WERI-Rb-1 (cell line): ENCODE data around the gene LAMA4.

Experiments used
- DNase-seq: peaks from one replicate; pipeline ENCODE4 v3.0.0-alpha.2; 2020
- H3K27ac ChIP-seq: fragments of 250-450 bp; sonication (Bioruptor Pico); 2 replicates; pipeline ENCODE4 v1.5.1; 2020; ENCODE audit warnings: mild to moderate bottlenecking, moderate library complexity
- H3K27me3 ChIP-seq: fragments of 250-450 bp; sonication (Bioruptor Pico); 2 replicates; pipeline ENCODE4 v1.5.1; 2021; ENCODE audit warnings: mild to moderate bottlenecking, low read depth, moderate library complexity; ENCODE audit not compliant: insufficient read depth, severe bottlenecking
- H3K36me3 ChIP-seq: fragments of 250-450 bp; sonication (Bioruptor Pico); 2 replicates; pipeline ENCODE4 v1.5.1; 2020; ENCODE audit warnings: mild to moderate bottlenecking, moderate library complexity
- H3K4me3 ChIP-seq: 2 replicates; pipeline ENCODE4 v1.5.1; 2011; ENCODE audit warnings: low read depth, mild to moderate bottlenecking, control low read depth, low read length
- H3K9me3 ChIP-seq: fragments of 250-450 bp; sonication (Bioruptor Pico); 2 replicates; pipeline ENCODE4 v1.5.1; 2021; ENCODE audit warnings: mild to moderate bottlenecking, moderate library complexity; ENCODE audit not compliant: severe bottlenecking
- CTCF ChIP-seq: IDR thresholded peaks from 2 replicates; pipeline ENCODE4 v1.5.1; 2011; ENCODE audit warnings: low read depth, mild to moderate bottlenecking, control low read depth, inconsistent platforms, low read length

The LAMA4 gene

GRCh38 chr6:112287577-112288225, 33.3 kb upstream of the LAMA4 start:
- H3K9me3 ChIP-seq: no peaks in the 10 kb centered on the region
- no peak overlapping the region for H3K4me3 ChIP-seq
- H3K27ac ChIP-seq: no peak overlapping the region
- no peak for DNase-seq
- peaks cover 3% of the 10 kb centered on the region for H3K27me3 ChIP-seq
- H3K36me3 ChIP-seq: no peaks in the 10 kb centered on the region
- no peak for TF ChIP-seq CTCF

GRCh38 chr6:112286500-112287144, 32.3 kb upstream of the LAMA4 start:
- H3K27ac ChIP-seq: no peak overlapping the region
- H3K27me3 ChIP-seq: peaks cover 3% of the 10 kb centered on the region
- no peaks in the 10 kb centered on the region for H3K36me3 ChIP-seq
- H3K4me3 ChIP-seq: no peak overlapping the region
- DNase-seq: no peak
- no peaks in the 10 kb centered on the region for H3K9me3 ChIP-seq
- TF ChIP-seq CTCF: no peak

GRCh38 chr6:112286010-112286409, 31.6 kb upstream of the LAMA4 start:
- TF ChIP-seq CTCF: no peak
- no peak for DNase-seq
- Histone ChIP-seq H3K9me3 (no peaks in the 10 kb centered on the region), H3K27ac (no peak overlapping the region), H3K36me3 (no peaks in the 10 kb centered on the region), H3K27me3 (peaks cover 3% of the 10 kb centered on the region), H3K4me3 (no peak overlapping the region)

GRCh38 chr6:112284603-112285002, 30.2 kb upstream of the LAMA4 start:
- DNase-seq: no peak
- Histone ChIP-seq H3K36me3 (no peaks in the 10 kb centered on the region), H3K9me3 (no peaks in the 10 kb centered on the region), H3K27me3 (peaks cover 3% of the 10 kb centered on the region), H3K4me3 (no peak overlapping the region), H3K27ac (no peak overlapping the region)
- no peak for TF ChIP-seq CTCF

GRCh38 chr6:112283621-112284020, 29.3 kb upstream of the LAMA4 start:
- no peak overlapping the region for H3K27ac ChIP-seq
- DNase-seq: no peak
- H3K27me3 ChIP-seq: no peaks in the 10 kb centered on the region
- no peak for TF ChIP-seq CTCF
- no peaks in the 10 kb centered on the region for H3K9me3 ChIP-seq
- H3K36me3 ChIP-seq: no peaks in the 10 kb centered on the region
- H3K4me3 ChIP-seq: no peak overlapping the region
